Esophagus squamous epithelium (tissue), 5 donors: Measurements from ENCODE around the gene CITED4. TPM values are rescaled to one million over a fixed set of nuclear protein-coding genes. Genes with fewer than 3 reads are reported as not detected.

ENCODE experiments used
- DNase-seq: peaks from one replicate; lab custom pipeline; 2025; lab: John Stamatoyannopoulos, UW
- H3K27ac ChIP-seq, 4 donors: fragments of 200-600 bp; sonication (generic); one replicate each; pipeline ENCODE4 v1.5.1; 2016 to 2019; ENCODE audit warnings: mild to moderate bottlenecking in 1 of 4
- H3K27me3 ChIP-seq, 4 donors: fragments of 200-600 bp; sonication (generic); 1 replicate in 3 of 4; 2 replicates in 1 of 4; pipeline versions ENCODE4 v1.5.1 to v1.6.0; 2017 to 2021; ENCODE audit warnings: antibody characterized with exemption in 1 of 4
- H3K36me3 ChIP-seq, 3 donors: fragments of 200-600 bp; sonication (generic); one replicate each; pipeline ENCODE4 v1.5.1; 2016 to 2019
- H3K4me1 ChIP-seq, 3 donors: fragments of 200-600 bp; sonication (generic); one replicate each; pipeline ENCODE4 v1.5.1; 2017 to 2019
- H3K4me3 ChIP-seq, 4 donors: fragments of 200-600 bp; sonication (generic); 1 replicate in 3 of 4; 2 replicates in 1 of 4; pipeline ENCODE4 v1.5.1; 2016 to 2019; ENCODE audit warnings: mild to moderate bottlenecking in 2 of 4, moderate library complexity in 1 of 4
- H3K9me3 ChIP-seq, 3 donors: fragments of 200-600 bp; sonication (generic); one replicate each; pipeline ENCODE4 v1.5.1; 2016 to 2019
- POLR2A ChIP-seq, 4 donors: fragments of 450-650 bp; IDR thresholded peaks; one replicate each; pipeline ENCODE4 v1.6.1; 2017; ENCODE audit warnings: antibody characterized with exemption in 4 of 4, mild to moderate bottlenecking in 4 of 4, moderate library complexity in 3 of 4
- WGBS, 2 donors: methylation state at CpG; one replicate each; pipeline ENCODE4 v1.1.5; 2018; 5-methylcytosine and 5-hydroxymethylcytosine counted together
- intact Hi-C: fragments of 100-400 bp; cut with DNase I; formaldehyde crosslinking; loops from one replicate; pipeline ENCODE4 v1.15.0; 2022
- total RNA-seq, 4 donors: library from RNA; depleted of rRNA; stranded (reverse); fragments of >200 nt; gene quantifications; one replicate each; pipeline ENCODE4 v1.1.0, GENCODE V29; 2016
- TF ChIP-seq, protein P1 (sequence below), 6 experiments: fragments of 450-650 bp in 4 of 6; fragments of 200-600 bp in 2 of 6; sonication (generic) in 2 of 6; IDR thresholded peaks; one replicate each; pipeline ENCODE4 v1.5.1; 2016 to 2019; ENCODE audit warnings: antibody characterized with exemption in 6 of 6, mild to moderate bottlenecking in 4 of 6, moderate library complexity in 4 of 6
- donor health status: DM: yes; HTN: yes; CAD: no.

The CITED4 gene
- total RNA-seq, 4 donors from 2014 or later: 12.2 to 40.6 (median 22.1) TPM

DNA sequence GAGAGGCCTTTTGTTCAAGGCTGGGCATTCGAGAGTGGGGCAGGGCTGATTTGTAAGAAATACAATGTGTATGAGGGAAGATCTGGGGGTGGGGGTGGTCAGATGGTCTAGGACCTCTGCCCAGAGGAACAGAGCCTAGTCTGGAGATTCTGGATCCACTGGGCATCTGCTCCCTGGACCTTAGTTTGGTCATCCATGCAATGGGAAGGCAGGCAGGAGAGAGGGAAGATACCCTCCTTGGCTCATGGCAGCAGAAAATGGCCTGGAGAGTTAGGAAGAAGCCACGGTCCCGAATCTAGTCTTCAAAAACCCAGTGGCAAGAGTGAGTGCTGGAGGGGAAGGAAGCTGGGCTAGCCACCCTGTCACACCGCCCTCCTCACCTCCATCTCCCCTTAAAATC is 38.8 kb downstream of the CITED4 start:
- TF ChIP-seq, protein P1, sequence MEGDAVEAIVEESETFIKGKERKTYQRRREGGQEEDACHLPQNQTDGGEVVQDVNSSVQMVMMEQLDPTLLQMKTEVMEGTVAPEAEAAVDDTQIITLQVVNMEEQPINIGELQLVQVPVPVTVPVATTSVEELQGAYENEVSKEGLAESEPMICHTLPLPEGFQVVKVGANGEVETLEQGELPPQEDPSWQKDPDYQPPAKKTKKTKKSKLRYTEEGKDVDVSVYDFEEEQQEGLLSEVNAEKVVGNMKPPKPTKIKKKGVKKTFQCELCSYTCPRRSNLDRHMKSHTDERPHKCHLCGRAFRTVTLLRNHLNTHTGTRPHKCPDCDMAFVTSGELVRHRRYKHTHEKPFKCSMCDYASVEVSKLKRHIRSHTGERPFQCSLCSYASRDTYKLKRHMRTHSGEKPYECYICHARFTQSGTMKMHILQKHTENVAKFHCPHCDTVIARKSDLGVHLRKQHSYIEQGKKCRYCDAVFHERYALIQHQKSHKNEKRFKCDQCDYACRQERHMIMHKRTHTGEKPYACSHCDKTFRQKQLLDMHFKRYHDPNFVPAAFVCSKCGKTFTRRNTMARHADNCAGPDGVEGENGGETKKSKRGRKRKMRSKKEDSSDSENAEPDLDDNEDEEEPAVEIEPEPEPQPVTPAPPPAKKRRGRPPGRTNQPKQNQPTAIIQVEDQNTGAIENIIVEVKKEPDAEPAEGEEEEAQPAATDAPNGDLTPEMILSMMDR (IDR thresholded peaks at IDR 0.05): no peak
- TF ChIP-seq POLR2A (IDR thresholded peaks at IDR 0.05): no peak
- Histone ChIP-seq H3K27me3 (peaks cover 0 to under 1% (median 0%) of the 10 kb centered on the region in 4 donors), H3K4me1 (peaks cover 4 to 33% (median 8%) of the 10 kb centered on the region in 3 donors), H3K27ac (no peak overlapping the region), H3K4me3 (no peak overlapping the region), H3K9me3 (no peaks in the 10 kb centered on the region), H3K36me3 (no peaks in the 10 kb centered on the region)
- DNase-seq: no peak
- intact Hi-C loops: no loop called here
- WGBS, 2 donors: 96 to 100% methylated on average over 3 of the region's 4 CpGs

DNA sequence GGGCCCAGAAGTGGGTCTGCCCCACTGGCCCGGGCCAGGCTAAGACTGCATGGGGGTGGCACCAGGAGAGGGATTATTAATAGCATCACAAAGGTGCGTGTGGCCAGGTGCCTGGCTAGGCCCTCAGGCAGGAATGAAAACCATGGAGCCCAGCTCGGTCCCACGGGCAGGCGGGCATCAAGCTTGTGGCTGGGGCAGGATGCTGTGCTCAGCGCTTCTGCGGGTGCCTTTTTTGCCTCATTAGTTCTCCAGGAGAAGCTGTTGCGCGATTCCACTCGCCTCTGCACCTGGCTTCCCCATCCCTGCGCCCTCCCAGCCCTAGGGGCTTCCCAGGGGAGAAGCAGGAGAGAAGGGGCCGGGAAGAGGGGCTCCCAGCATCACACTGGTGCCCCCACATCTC is 39.3 kb downstream of the CITED4 start:
- WGBS, 2 donors: 76 to 88% methylated on average over 7 to 8 of the region's 12 CpGs
- Histone ChIP-seq H3K27ac (no peak overlapping the region), H3K36me3 (no peaks in the 10 kb centered on the region), H3K27me3 (peaks cover 0 to 5% (median 0%) of the 10 kb centered on the region in 4 donors), H3K4me3 (no peak overlapping the region), H3K4me1 (peaks cover 8 to 37% (median 12%) of the 10 kb centered on the region in 3 donors), H3K9me3 (no peaks in the 10 kb centered on the region)
- intact Hi-C loops: no loop called here
- no peak for DNase-seq
- TF ChIP-seq, protein P1 (IDR thresholded peaks at IDR 0.05): no peak
- TF ChIP-seq POLR2A (IDR thresholded peaks at IDR 0.05): no peak

DNA sequence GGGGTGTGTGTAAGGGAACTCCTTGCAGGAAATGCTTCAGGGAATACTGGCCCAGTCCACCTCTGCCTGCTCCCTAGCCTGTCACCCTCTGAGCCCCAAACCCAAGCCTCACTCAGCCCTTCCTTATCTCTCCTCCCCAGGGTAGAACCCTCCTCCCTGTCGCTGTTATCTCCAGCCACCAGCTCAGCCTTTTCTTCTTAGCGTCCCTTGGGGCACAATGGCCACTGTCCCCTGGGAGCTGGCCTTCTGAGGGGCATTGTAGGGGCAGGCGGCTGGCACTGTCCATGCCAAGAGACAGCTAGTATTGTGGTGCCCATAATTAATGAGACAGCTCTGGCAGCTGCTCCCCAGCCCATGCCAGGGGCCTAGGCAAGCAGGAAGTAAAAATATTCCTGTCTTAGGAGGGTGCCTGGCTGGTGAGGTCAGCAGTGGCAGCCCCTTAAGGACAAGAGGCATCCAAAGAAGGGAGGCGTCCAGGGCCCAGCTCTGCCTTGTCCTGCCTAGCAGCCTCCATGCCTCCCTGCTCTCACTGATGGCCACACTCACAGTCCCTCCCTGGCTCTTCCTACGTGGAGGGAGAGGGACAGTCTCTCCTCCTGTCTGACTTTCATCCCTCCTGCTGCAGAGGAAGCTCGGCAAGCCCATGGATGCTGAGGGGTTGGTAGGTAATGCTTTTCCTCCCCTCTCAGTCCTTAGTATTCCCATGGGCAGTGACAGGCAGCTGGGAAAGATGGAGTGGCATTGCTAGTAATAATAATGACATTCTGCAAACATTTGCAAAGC is 41.1 kb downstream of the CITED4 start:
- Histone ChIP-seq H3K27me3 (peaks cover 0 to 8% (median 0%) of the 10 kb centered on the region in 4 donors), H3K36me3 (no peaks in the 10 kb centered on the region), H3K9me3 (no peaks in the 10 kb centered on the region), H3K4me3 (no peak overlapping the region), H3K27ac (no peak overlapping the region), H3K4me1 (peaks cover 9 to 41% (median 12%) of the 10 kb centered on the region in 3 donors)
- TF ChIP-seq POLR2A (IDR thresholded peaks at IDR 0.05): no peak
- TF ChIP-seq, protein P1 (IDR thresholded peaks at IDR 0.05): no peak
- 50 to 67% methylated on average over 3 to 6 of the region's 6 CpGs for WGBS, 2 donors
- no peak for DNase-seq
- intact Hi-C loops: no loop called here

DNA sequence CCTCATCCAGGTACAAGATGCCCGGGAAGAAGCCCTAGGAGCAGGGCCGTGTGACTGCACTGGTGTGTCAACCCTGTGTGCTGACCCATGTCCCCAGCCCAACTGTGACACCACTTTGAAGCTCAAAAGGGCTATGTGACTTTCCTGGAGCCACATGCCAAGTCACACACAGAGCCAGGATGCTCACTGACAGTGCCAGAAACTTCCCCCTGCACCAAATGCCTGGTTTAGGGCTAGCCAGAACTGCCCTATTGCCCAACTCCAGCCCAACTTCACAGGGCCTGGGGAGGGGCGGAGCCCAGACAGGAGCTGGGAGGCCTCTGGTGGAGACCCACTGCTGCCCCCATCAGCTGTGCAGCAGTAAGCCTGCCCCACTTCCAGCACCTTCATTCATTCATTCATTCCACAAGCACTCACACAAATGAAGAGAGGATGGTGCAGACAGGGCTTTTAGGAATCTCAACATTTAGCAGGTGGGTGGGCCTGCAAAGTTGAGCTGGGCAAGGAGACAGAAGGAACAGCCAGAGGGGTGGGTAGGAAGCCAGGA is 41.8 kb downstream of the CITED4 start:
- H3K27me3 ChIP-seq: peaks cover 0 to 8% (median 0%) of the 10 kb centered on the region in 4 donors
- intact Hi-C loops: no loop called here
- DNase-seq: no peak
- H3K36me3 ChIP-seq: no peaks in the 10 kb centered on the region
- H3K9me3 ChIP-seq: no peaks in the 10 kb centered on the region
- TF ChIP-seq POLR2A (IDR thresholded peaks at IDR 0.05): no peak
- TF ChIP-seq, protein P1 (IDR thresholded peaks at IDR 0.05): no peak
- no peak overlapping the region for H3K4me3 ChIP-seq
- H3K27ac ChIP-seq: peak overlapping the region in 1 of 4 donors; percentile 13
- 86 to 100% methylated on average over 1 of the region's 3 CpGs for WGBS, 2 donors
- H3K4me1 ChIP-seq: peaks cover 9 to 38% (median 10%) of the 10 kb centered on the region in 3 donors

DNA sequence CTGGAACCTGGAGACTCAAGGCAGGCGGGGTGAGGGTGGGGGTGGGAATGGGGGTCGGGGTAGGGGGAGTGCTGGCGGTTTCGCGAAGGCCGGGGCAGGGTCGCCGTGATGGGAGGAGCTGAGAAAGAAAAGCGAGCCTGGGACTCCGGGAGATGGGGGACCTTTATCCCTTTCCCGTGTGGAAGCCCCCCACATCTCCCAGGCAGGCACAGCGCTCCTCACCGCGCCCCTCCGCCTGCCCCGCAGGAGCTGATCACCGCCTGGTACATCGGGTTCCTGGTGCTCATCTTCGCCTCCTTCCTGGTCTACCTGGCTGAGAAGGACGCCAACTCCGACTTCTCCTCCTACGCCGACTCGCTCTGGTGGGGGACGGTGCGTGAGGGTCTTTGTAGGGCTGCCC is 43.1 kb downstream of the CITED4 start:
- Histone ChIP-seq H3K27ac (no peak overlapping the region), H3K4me1 (peaks cover 6 to 29% (median 9%) of the 10 kb centered on the region in 3 donors), H3K36me3 (no peaks in the 10 kb centered on the region), H3K9me3 (no peaks in the 10 kb centered on the region), H3K27me3 (peaks cover 0 to 8% (median 0%) of the 10 kb centered on the region in 4 donors), H3K4me3 (peak overlapping the region in 1 of 4 donors; percentile 46)
- 61 to 93% methylated on average over 3 to 21 of the region's 26 CpGs for WGBS, 2 donors
- intact Hi-C loops: no loop called here
- no peak for TF ChIP-seq POLR2A (IDR thresholded peaks at IDR 0.05)
- TF ChIP-seq, protein P1 (IDR thresholded peaks at IDR 0.05): no peak
- DNase-seq: no peak
